Loucy (cell line): ENCODE measurements around the gene BAIAP2L1.

ENCODE experiments used
- H2AFZ ChIP-seq: fragments of 200-600 bp; sonication (generic); 2 replicates; pipeline ENCODE4 v1.6.0; 2016; ENCODE audit warnings: antibody characterized with exemption, mild to moderate bottlenecking, low read length, moderate library complexity
- H3F3A ChIP-seq: fragments of 200-600 bp; 2 replicates; pipeline ENCODE4 v1.6.0; 2016; ENCODE audit warnings: antibody characterized with exemption, low read depth, mild to moderate bottlenecking
- H3K27me3 ChIP-seq: fragments of 200-600 bp; sonication (generic); 2 replicates; pipeline ENCODE4 v1.6.1; 2014; ENCODE audit warnings: low read length, mild to moderate bottlenecking; ENCODE audit not compliant: insufficient read depth, poor library complexity, severe bottlenecking
- H3K36me3 ChIP-seq: fragments of 200-600 bp; sonication (generic); 2 replicates; pipeline ENCODE4 v1.6.1; 2016; ENCODE audit warnings: low read length; ENCODE audit not compliant: insufficient read depth
- H3K4me1 ChIP-seq: fragments of 200-600 bp; sonication (generic); 2 replicates; pipeline ENCODE4 v1.5.1; 2014; ENCODE audit warnings: low read length, mild to moderate bottlenecking; ENCODE audit not compliant: insufficient read depth, poor library complexity, severe bottlenecking
- H3K4me2 ChIP-seq: fragments of 200-600 bp; sonication (generic); 2 replicates; pipeline ENCODE4 v1.6.0; 2014; ENCODE audit warnings: antibody characterized with exemption, low read length, low read depth, mild to moderate bottlenecking; ENCODE audit not compliant: poor library complexity, severe bottlenecking
- H3K4me3 ChIP-seq: fragments of 200-600 bp; sonication (generic); 2 replicates; pipeline ENCODE4 v1.5.1; 2014; ENCODE audit warnings: low read length, mild to moderate bottlenecking, mixed read lengths; ENCODE audit not compliant: poor library complexity, severe bottlenecking
- H3K79me2 ChIP-seq: fragments of 200-600 bp; sonication (generic); 2 replicates; pipeline ENCODE4 v1.6.1; 2014; ENCODE audit warnings: low read length; ENCODE audit not compliant: insufficient read depth
- H3K9ac ChIP-seq: fragments of 200-600 bp; sonication (generic); 2 replicates; pipeline ENCODE4 v1.6.0; 2014; ENCODE audit warnings: mild to moderate bottlenecking, low read depth, low read length, moderate library complexity; ENCODE audit not compliant: poor library complexity, severe bottlenecking
- H3K9me2 ChIP-seq: fragments of 200-600 bp; sonication (generic); replicated peaks from 2 replicates; pipeline ENCODE4 v1.6.1; 2016; ENCODE audit warnings: low read depth, low read length, mixed read lengths
- H3K9me3 ChIP-seq: fragments of 200-600 bp; sonication (generic); 2 replicates; pipeline ENCODE4 v1.6.1; 2014; ENCODE audit warnings: mild to moderate bottlenecking, antibody characterized with exemption, low read length, low read depth; ENCODE audit not compliant: insufficient read depth
- H4K20me1 ChIP-seq: fragments of 200-600 bp; sonication (generic); 2 replicates; pipeline ENCODE4 v1.6.0; 2014; ENCODE audit warnings: antibody characterized with exemption, low read length, mild to moderate bottlenecking; ENCODE audit not compliant: insufficient read depth, poor library complexity, severe bottlenecking
- EZH2phosphoT487 ChIP-seq: fragments of 200-600 bp; IDR thresholded peaks from 2 replicates; pipeline ENCODE4 v1.6.1; 2018; ENCODE audit warnings: antibody characterized with exemption, mild to moderate bottlenecking, moderate library complexity, borderline replicate concordance
- TF ChIP-seq, protein P1 (sequence below): fragments of 200-600 bp; sonication (generic); conservative IDR thresholded peaks from 2 replicates; pipeline ENCODE4 v1.5.1; 2014; ENCODE audit warnings: mild to moderate bottlenecking, antibody characterized with exemption, low read length

Gene BAIAP2L1

GRCh38 chr7:98250789-98251188 lies 150.1 kb downstream of the BAIAP2L1 start:
- H3K79me2 ChIP-seq = peaks cover 38% of the 10 kb centered on the region
- TF ChIP-seq, protein P1, sequence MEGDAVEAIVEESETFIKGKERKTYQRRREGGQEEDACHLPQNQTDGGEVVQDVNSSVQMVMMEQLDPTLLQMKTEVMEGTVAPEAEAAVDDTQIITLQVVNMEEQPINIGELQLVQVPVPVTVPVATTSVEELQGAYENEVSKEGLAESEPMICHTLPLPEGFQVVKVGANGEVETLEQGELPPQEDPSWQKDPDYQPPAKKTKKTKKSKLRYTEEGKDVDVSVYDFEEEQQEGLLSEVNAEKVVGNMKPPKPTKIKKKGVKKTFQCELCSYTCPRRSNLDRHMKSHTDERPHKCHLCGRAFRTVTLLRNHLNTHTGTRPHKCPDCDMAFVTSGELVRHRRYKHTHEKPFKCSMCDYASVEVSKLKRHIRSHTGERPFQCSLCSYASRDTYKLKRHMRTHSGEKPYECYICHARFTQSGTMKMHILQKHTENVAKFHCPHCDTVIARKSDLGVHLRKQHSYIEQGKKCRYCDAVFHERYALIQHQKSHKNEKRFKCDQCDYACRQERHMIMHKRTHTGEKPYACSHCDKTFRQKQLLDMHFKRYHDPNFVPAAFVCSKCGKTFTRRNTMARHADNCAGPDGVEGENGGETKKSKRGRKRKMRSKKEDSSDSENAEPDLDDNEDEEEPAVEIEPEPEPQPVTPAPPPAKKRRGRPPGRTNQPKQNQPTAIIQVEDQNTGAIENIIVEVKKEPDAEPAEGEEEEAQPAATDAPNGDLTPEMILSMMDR = peak; percentile 44
- no peak for TF ChIP-seq EZH2phosphoT487
- peak overlapping the region; percentile 95 for H3K4me2 ChIP-seq
- peaks cover 26% of the 10 kb centered on the region for H3K4me1 ChIP-seq
- H3F3A ChIP-seq = no peaks in the 10 kb centered on the region
- H2AFZ ChIP-seq = peak overlapping the region; percentile 91
- H3K9me2 ChIP-seq = no peaks in the 10 kb centered on the region
- no peaks in the 10 kb centered on the region for H3K27me3 ChIP-seq
- peak overlapping the region; percentile 67 for H3K9ac ChIP-seq
- H3K4me3 ChIP-seq = peak overlapping the region; percentile 93
- H3K36me3 ChIP-seq = no peaks in the 10 kb centered on the region
- H3K9me3 ChIP-seq = no peaks in the 10 kb centered on the region
- H4K20me1 ChIP-seq = peaks cover 12% of the 10 kb centered on the region

GRCh38 chr7:98249106-98249505 lies 151.8 kb downstream of the BAIAP2L1 start:
- peak overlapping the region; percentile 95 for H3K4me2 ChIP-seq
- peaks cover 7% of the 10 kb centered on the region for H4K20me1 ChIP-seq

DNA sequence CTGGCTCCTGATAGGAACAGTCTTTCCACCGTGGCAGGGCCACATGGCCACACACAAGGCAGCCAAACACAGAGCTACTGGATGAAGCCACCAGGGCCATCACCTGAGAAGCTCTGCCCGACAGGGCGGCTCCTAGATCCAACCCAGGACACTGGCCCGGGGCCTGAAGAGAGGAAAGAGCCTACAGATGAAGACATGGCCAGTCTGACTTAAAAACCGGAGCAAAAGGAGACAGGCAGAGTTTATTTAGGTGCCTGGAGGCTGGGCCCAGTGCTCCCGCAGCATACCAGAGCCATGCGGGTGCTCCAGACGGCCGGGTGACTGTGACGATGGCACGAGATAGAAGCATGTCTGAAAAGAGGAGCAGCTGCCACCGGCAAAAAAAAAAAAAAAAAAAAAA lies 152.7 kb downstream of the BAIAP2L1 start:
- H3F3A ChIP-seq = no peaks in the 10 kb centered on the region
- H3K9me2 ChIP-seq = no peaks in the 10 kb centered on the region
- H2AFZ ChIP-seq = no peak overlapping the region
- no peaks in the 10 kb centered on the region; the same call in 1 of the 2 replicates for H3K36me3 ChIP-seq
- H3K9me3 ChIP-seq = no peaks in the 10 kb centered on the region
- no peak overlapping the region for H3K4me3 ChIP-seq
- H3K79me2 ChIP-seq = peaks cover 25% of the 10 kb centered on the region
- peaks cover 7% of the 10 kb centered on the region for H4K20me1 ChIP-seq
- TF ChIP-seq EZH2phosphoT487 = no peak
- TF ChIP-seq, protein P1 = no peak
- H3K9ac ChIP-seq = no peak overlapping the region
- H3K4me1 ChIP-seq = peaks cover 16% of the 10 kb centered on the region
- H3K4me2 ChIP-seq = no peak overlapping the region
- H3K27me3 ChIP-seq = no peaks in the 10 kb centered on the region

More at GRCh38 chr7:98249106-98249505, 151.8 kb downstream of the BAIAP2L1 start:
- Histone ChIP-seq H3K9ac (no peak overlapping the region), H3K9me3 (no peaks in the 10 kb centered on the region), H3K9me2 (no peaks in the 10 kb centered on the region), H3K36me3 (no peaks in the 10 kb centered on the region; the same call in 1 of the 2 replicates), H3F3A (no peaks in the 10 kb centered on the region), H3K4me3 (peak overlapping the region; percentile 31), H3K4me1 (peaks cover 20% of the 10 kb centered on the region), H3K79me2 (peaks cover 29% of the 10 kb centered on the region), H3K27me3 (no peaks in the 10 kb centered on the region), H2AFZ (no peak overlapping the region)
- TF ChIP-seq, protein P1 = no peak
- no peak for TF ChIP-seq EZH2phosphoT487
